Islet of Langerhans (tissue), 1 donor: ENCODE measurements around the gene FCHSD2.

Source experiments
- FAIRE-seq: peaks from one replicate; lab custom pipeline; 2011; peaks lifted over from hg19 to GRCh38; lab: Jason Lieb, UNC

FCHSD2 gene

GRCh38 chr11:72833083-72833733, 308.9 kb downstream of the FCHSD2 start:
- no peak for FAIRE-seq

GRCh38 chr11:72832301-72833082, 309.6 kb downstream of the FCHSD2 start:
- FAIRE-seq: no peak

DNA sequence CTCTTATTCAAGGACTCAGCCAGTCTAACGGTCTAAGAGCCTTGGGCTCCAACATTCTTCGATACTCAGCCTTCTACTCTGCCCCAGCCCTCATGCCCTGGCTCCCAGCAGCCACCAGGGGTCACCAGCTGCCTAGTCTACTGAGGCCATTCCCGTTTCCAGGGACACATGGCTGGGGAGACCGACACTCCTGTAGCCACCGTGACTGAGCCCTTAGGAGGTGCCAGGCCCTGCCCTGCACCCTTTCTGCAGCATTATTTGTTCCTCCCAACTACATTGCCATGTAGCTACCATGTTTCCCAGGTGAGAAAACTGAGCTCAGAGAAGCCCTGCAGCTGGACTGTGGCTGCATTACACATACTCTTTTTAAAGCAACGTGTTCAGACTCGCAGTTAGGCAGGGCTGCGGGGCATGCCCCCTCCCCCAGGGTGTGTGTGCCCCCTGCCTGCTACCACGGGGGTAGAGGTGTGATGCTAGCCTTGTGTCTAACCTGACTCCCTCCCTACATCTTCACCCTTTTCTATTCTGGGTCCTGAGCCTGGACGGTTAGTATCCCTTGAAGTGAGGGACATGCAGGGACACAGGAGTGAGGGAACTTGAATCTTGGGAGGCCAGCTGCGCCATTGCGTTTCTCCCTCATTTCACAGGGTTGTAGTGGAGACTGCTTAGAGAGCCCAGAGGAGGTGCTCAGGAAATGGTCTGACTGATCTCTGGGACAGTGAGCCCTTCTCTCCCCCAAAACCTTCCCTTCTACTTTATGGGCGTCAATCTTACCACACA, 310.4 kb downstream of the FCHSD2 start:
- FAIRE-seq: no peak

GRCh38 chr11:72829884-72830533, 312.1 kb downstream of the FCHSD2 start:
- no peak for FAIRE-seq

DNA sequence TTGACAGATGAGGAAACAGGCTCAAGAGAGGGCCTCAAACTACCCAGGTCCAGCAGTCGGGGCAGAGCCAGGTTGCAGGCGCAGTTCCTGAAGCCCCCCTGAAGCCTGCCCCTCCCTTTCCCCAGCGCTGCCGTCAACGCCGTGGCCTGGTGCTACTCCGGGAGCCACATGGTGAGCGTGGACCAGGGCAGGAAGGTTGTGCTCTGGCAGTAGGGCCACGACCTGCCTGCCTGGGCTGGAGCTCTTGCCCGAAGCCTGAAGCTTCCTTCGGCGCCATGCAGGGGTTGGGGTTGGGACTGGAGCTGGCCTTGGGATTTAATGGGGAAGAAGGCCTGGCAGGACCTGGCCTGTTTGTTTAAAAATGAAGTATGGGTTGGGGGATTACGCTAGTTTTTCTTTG, 312.9 kb downstream of the FCHSD2 start:
- no peak for FAIRE-seq

DNA sequence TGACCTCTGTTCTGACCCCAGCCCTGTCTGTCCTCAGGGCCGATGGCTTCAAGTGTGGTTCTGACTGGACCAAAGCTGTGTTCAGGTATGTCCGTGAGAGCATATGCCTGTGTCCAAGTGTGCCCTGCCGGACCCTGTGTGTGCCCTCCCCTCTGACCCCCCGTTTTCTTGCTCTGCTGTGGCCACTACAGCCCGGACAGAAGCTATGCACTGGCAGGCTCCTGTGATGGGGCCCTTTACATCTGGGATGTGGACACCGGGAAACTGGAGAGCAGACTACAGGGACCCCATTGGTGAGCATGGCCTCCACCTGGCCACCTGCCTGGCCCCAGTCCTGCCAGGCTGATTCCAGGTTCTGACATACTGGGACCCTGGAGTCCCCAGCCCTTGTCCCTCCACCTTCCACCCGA, 313.4 kb downstream of the FCHSD2 start:
- FAIRE-seq: no peak

GRCh38 chr11:72828081-72828567, 314.0 kb downstream of the FCHSD2 start:
- no peak for FAIRE-seq

- peak; percentile 17 for FAIRE-seq
Measured at GRCh38 chr11:72827656-72828055, 314.5 kb downstream of the FCHSD2 start.

DNA sequence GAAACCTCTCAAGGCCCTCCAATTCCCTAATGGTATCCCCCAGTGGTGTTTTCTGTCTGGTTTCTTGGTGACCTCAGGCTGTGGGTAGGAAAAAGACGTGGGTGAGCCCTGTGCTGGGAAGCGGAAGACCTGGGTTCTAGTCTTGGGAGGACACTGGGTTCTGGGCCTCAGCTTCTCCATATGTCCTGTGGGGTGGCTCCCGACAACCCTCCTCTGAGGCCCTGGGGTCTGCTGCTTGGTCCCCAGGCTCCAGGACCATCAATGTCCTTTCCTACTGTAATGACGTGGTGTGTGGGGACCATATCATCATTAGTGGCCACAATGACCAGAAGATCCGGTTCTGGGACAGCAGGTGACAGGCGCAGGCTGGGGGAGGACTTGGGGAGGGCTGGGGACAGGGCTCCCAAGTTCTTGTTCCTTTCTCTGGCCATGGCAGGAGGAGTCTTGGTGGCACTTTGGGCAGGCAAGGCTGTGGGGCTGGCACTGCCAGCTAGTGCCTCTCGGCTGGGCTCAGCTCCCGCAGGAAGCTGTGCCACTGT, 315.1 kb downstream of the FCHSD2 start:
- FAIRE-seq: no peak

DNA sequence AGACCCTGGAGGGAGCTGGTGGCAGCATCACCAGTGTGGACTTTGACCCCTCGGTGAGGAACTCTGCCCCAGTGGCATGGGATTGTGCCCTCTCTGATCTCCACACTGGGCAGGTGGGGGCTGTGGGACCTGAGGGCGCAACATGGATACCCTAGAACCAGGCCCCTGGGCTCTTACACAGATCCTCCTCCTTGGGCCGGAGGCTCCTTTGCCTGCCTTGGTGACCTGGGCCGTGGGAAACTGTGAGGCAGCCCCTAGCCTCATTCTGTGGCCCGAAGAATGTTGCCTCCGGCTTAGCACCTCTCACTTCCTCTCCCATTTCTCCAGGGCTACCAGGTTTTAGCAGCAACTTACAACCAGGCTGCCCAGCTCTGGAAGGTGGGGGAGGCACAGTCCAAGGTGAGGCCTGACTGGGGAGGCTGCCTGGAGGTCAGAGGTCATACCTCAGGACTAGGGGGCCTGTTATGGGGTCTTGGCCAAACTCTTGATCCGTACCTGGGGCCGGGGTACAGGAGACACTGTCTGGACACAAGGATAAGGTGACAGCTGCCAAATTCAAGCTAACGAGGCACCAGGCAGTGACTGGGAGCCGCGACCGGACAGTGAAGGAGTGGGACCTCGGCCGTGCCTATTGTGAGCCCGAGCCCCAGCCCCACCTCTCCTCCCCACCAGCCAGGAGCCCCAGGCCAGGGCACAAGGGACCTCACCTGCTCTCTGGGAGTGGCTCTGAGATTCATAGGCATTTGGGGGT, 315.8 kb downstream of the FCHSD2 start:
- FAIRE-seq: no peak

- no peak for FAIRE-seq
Measured at GRCh38 chr11:72825661-72826060, 316.5 kb downstream of the FCHSD2 start.

DNA sequence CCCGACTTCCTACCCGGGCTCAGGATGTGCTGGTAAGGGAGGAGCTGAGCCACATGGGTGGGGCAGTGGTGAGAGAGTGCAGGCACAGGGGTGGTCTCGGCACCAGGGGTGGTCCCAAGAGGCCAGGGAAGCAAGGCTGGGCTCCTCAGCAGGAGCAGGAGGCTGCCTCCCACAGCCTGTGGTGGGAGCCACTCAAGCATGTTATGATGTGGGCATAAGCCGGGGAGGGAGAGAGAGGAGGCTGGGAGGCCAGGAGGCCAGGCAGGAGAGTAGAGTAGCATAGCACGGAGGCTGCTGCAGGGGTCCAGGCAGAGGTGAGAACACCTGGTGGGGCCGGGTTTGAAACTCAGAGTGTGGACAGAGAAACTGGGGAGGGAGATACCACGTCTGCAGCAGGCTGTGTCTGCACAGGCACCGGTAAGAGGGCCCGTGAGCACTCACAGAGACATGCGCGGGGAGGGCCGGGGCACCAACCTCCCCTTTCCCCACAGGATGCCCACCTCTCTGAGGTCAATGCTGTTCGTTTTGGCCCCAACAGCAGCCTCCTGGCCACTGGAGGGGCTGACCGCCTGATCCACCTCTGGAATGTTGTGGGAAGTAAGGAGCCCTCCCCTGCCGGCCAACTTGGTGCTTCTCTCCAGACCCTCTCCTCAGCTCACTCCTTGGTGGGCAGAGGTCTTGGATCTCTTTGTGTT, 317.2 kb downstream of the FCHSD2 start:
- no peak for FAIRE-seq

GRCh38 chr11:72824020-72824419, 318.1 kb downstream of the FCHSD2 start:
- no peak for FAIRE-seq

GRCh38 chr11:72823105-72823804, 318.9 kb downstream of the FCHSD2 start:
- FAIRE-seq: no peak

DNA sequence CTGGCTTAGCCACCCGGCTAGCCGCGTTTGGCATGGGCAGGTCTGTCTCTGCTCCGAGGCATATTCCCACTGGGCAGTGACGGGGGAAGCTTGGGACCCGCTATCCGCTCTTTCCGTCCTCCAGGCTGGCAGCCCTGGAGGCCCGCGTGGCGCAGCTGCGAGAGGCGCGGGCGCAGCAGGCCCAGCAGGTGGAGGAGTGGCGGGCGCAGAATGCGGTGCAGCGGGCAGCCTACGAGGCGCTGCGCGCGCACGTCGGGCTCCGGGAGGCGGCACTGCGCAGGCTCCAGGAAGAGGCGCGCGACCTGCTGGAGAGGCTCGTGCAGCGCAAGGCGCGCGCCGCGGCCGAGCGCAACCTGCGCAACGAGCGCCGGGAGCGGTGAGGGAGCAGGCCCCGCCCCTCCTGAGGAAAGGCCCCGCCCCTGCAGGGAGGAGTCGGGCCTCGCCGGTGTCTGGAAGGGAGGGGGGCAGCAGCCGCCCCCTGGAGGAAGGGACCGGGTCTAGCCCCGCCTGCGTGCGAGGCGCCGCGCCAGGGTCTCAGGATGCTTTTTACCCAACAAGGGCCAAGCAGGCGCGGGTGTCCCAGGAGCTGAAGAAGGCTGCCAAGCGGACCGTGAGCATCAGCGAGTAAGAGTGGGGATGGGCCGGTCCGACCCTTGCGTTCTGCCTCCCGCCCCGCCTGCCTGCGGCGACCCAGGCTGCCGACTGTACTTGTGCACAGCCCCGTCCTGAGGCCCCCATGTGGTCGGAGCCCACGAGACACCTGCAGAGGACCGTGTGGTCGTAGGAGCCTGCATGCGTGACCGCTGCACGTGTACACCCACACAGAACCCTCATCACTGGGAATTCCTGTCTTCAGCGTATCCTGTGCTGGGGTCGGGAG, 320.0 kb downstream of the FCHSD2 start:
- FAIRE-seq: no peak

GRCh38 chr11:72821221-72821919, 320.7 kb downstream of the FCHSD2 start:
- FAIRE-seq: no peak

DNA sequence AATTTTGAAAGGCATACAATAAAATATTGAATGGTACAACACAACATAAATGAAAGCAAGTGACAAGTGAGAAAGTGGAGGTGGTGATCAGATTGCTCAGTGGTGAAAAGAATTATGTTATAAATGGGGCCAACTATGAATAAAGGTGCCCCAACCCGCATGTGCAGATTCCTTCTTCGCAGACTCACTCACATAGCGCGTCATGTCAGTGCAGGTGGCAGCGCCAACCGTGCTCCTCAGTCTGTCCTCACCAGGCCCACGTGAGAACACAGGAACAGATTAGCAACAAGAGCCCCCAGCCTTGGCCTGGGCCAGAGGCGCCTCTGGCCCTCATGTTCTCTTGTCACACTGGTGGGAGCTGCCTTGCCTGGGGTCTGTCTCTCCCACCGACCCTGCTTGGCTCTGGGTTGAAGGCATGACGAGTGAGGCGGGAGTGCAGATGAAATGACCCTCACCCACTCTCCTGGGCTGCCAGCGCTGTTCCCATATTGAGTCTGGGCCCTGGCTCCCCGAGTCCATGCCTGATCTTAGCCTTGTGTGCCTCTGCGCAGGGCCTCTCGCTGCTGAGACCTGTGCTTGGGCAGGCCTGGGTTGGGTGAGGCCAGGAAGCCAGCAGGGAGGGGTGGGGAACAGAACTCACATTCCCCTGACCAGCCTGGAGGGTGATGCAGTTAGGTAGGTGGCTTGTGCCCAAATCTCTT, 321.5 kb downstream of the FCHSD2 start:
- FAIRE-seq: no peak

GRCh38 chr11:72818971-72819370, 323.1 kb downstream of the FCHSD2 start:
- FAIRE-seq: no peak
